ENCODE results near the gene LIN7C.

The LIN7C gene

GRCh38 chr11:27509908-27510307 is 3.3 kb upstream of the LIN7C start:
- DNase-seq (ENCODE audit: low read depth, low spot score): no peak

- no peak for DNase-seq (ENCODE audit: low read depth, low spot score)
Observed at GRCh38 chr11:27507557-27508322, 1.2 kb upstream of the LIN7C start.

- peak; percentile 45 for DNase-seq (ENCODE audit: low read depth, low spot score)
Observed at GRCh38 chr11:27505781-27506180, 788 bp downstream of the LIN7C start.

GRCh38 chr11:27504205-27504604 is 2.4 kb downstream of the LIN7C start:
- DNase-seq (ENCODE audit: low read depth, low spot score): no peak

- no peak for DNase-seq (ENCODE audit: low read depth, low spot score)
Observed at GRCh38 chr11:27501100-27501499, 5.5 kb downstream of the LIN7C start.

- no peak for DNase-seq (ENCODE audit: low read depth, low spot score)
Observed at GRCh38 chr11:27497911-27498310, 8.7 kb downstream of the LIN7C start.

- peak; percentile 35 for DNase-seq (ENCODE audit: low read depth, low spot score)
Observed at GRCh38 chr11:27497284-27497866, 9.2 kb downstream of the LIN7C start.

- no peak for DNase-seq (ENCODE audit: low read depth, low spot score)
Observed at GRCh38 chr11:27496461-27496860, 10.1 kb downstream of the LIN7C start.

GRCh38 chr11:27495710-27496300 is 10.8 kb downstream of the LIN7C start:
- no peak for DNase-seq (ENCODE audit: low read depth, low spot score)

GRCh38 chr11:27489092-27489491 is 17.5 kb downstream of the LIN7C start:
- DNase-seq (ENCODE audit: low read depth, low spot score): no peak

GRCh38 chr11:27487706-27488105 is 18.9 kb downstream of the LIN7C start:
- DNase-seq (ENCODE audit: low read depth, low spot score): no peak

GRCh38 chr11:27485930-27486773 is 20.4 kb downstream of the LIN7C start:
- peak; percentile 80 for DNase-seq (ENCODE audit: low read depth, low spot score)

GRCh38 chr11:27482793-27483192 is 23.8 kb downstream of the LIN7C start:
- no peak for DNase-seq (ENCODE audit: low read depth, low spot score)

- no peak for DNase-seq (ENCODE audit: low read depth, low spot score)
Observed at GRCh38 chr11:27481992-27482391, 24.6 kb downstream of the LIN7C start.

- DNase-seq (ENCODE audit: low read depth, low spot score): no peak
Observed at GRCh38 chr11:27477831-27478230, 28.7 kb downstream of the LIN7C start.

GRCh38 chr11:27477243-27477642 is 29.3 kb downstream of the LIN7C start:
- no peak for DNase-seq (ENCODE audit: low read depth, low spot score)

GRCh38 chr11:27475622-27476021 is 30.9 kb downstream of the LIN7C start:
- DNase-seq (ENCODE audit: low read depth, low spot score): no peak

- no peak for DNase-seq (ENCODE audit: low read depth, low spot score)
Observed at GRCh38 chr11:27473017-27473406, 33.6 kb downstream of the LIN7C start.

- DNase-seq (ENCODE audit: low read depth, low spot score): peak; percentile 97
Observed at GRCh38 chr11:27472398-27473016, 34.1 kb downstream of the LIN7C start, which contains the start of gene LGR4. LGR4 (minus strand) TSS chr11:27472790; CDS start chr11:27472302, 488 bp downstream.

- DNase-seq (ENCODE audit: low read depth, low spot score): peak; percentile 69
Observed at GRCh38 chr11:27471589-27472397, 34.8 kb downstream of the LIN7C start.
